GM23338 (cell line): ENCODE results near the gene NAP1L4. TPM values are rescaled to one million over a fixed set of nuclear protein-coding genes. Genes with fewer than 3 reads are reported as not detected.

Experiments
- CREB1 ChIP-seq: fragments of 250-450 bp; sonication (Bioruptor Pico); IDR thresholded peaks from 2 replicates; pipeline ENCODE4 v1.5.0; 2020; ENCODE audit warnings: low read depth, mild to moderate bottlenecking, moderate library complexity
- ETS1 ChIP-seq: IDR thresholded peaks from 2 replicates; pipeline ENCODE4 v1.6.1; 2016; ENCODE audit warnings: antibody characterized with exemption
- EZH2 ChIP-seq: fragments of 200-600 bp; sonication (generic); IDR thresholded peaks from one replicate; pipeline ENCODE4 v1.8.0; 2017; ENCODE audit warnings: antibody characterized with exemption, mild to moderate bottlenecking, low read depth; ENCODE audit not compliant: unreplicated experiment
- EZH2phosphoT487 ChIP-seq: fragments of 200-600 bp; sonication (generic); IDR thresholded peaks from one replicate; pipeline ENCODE4 v1.8.1; 2018; ENCODE audit warnings: antibody characterized with exemption; ENCODE audit not compliant: unreplicated experiment
- JUNB ChIP-seq: IDR thresholded peaks from one replicate; pipeline ENCODE4 v1.6.1; 2016; ENCODE audit warnings: antibody characterized with exemption; ENCODE audit not compliant: unreplicated experiment
- NANOG ChIP-seq: IDR thresholded peaks from 2 replicates; pipeline ENCODE4 v1.6.1; 2016; ENCODE audit warnings: antibody characterized with exemption, borderline replicate concordance
- ZNF114 ChIP-seq: fragments of 250-450 bp; sonication (Bioruptor Pico); IDR thresholded peaks from 2 replicates; pipeline ENCODE4 v1.5.0; 2020; ENCODE audit warnings: mild to moderate bottlenecking, moderate library complexity
- ZNF331 ChIP-seq: fragments of 250-450 bp; sonication (Bioruptor Pico); IDR thresholded peaks from 2 replicates; pipeline ENCODE4 v1.5.0; 2020; ENCODE audit warnings: low read depth, mild to moderate bottlenecking, moderate library complexity
- polyA plus RNA-seq: library from polyadenylated mRNA; unstranded; fragments of >200 nt; fragmentation: Nextera tagmentation; extraction: Ambion mirVana; gene quantifications from 2 replicates; pipeline ENCODE4 v1.2.1, GENCODE V29; 2016
- total RNA-seq: library from RNA; depleted of rRNA; stranded (reverse); fragments of >200 nt; shearing (Covaris generic); gene quantifications from 2 replicates; pipeline ENCODE4 v1.2.3, GENCODE V29; 2014
- TF ChIP-seq, protein P1 (sequence below): fragments of 250-450 bp; sonication (Bioruptor Pico); IDR thresholded peaks from 2 replicates; pipeline ENCODE4 v1.5.0; 2020; ENCODE audit warnings: mild to moderate bottlenecking, moderate library complexity

NAP1L4 gene
- total and polyA plus RNA-seq, 2 experiments from 2014 or later, result 181 to 189 TPM

DNA sequence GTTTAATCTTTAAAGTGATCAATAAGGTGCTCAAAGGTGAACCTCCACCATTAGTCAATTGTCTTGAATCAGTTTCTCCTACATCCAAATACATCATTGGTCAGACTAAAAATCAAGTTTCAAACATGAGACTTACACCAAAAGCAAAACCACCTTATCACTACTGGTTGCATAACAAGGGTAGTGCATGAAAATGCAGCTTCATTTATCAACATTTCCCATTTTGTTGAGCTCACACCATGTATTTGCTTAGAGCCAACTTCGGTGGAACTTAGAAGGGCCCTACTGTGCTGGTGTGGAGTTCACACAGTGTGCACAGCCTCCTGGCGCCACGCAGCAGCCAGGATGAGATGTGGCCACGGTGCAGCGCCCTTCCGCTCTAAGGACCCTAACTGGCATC is 39.8 kb downstream of the NAP1L4 start (continued):
- TF ChIP-seq, protein P1, sequence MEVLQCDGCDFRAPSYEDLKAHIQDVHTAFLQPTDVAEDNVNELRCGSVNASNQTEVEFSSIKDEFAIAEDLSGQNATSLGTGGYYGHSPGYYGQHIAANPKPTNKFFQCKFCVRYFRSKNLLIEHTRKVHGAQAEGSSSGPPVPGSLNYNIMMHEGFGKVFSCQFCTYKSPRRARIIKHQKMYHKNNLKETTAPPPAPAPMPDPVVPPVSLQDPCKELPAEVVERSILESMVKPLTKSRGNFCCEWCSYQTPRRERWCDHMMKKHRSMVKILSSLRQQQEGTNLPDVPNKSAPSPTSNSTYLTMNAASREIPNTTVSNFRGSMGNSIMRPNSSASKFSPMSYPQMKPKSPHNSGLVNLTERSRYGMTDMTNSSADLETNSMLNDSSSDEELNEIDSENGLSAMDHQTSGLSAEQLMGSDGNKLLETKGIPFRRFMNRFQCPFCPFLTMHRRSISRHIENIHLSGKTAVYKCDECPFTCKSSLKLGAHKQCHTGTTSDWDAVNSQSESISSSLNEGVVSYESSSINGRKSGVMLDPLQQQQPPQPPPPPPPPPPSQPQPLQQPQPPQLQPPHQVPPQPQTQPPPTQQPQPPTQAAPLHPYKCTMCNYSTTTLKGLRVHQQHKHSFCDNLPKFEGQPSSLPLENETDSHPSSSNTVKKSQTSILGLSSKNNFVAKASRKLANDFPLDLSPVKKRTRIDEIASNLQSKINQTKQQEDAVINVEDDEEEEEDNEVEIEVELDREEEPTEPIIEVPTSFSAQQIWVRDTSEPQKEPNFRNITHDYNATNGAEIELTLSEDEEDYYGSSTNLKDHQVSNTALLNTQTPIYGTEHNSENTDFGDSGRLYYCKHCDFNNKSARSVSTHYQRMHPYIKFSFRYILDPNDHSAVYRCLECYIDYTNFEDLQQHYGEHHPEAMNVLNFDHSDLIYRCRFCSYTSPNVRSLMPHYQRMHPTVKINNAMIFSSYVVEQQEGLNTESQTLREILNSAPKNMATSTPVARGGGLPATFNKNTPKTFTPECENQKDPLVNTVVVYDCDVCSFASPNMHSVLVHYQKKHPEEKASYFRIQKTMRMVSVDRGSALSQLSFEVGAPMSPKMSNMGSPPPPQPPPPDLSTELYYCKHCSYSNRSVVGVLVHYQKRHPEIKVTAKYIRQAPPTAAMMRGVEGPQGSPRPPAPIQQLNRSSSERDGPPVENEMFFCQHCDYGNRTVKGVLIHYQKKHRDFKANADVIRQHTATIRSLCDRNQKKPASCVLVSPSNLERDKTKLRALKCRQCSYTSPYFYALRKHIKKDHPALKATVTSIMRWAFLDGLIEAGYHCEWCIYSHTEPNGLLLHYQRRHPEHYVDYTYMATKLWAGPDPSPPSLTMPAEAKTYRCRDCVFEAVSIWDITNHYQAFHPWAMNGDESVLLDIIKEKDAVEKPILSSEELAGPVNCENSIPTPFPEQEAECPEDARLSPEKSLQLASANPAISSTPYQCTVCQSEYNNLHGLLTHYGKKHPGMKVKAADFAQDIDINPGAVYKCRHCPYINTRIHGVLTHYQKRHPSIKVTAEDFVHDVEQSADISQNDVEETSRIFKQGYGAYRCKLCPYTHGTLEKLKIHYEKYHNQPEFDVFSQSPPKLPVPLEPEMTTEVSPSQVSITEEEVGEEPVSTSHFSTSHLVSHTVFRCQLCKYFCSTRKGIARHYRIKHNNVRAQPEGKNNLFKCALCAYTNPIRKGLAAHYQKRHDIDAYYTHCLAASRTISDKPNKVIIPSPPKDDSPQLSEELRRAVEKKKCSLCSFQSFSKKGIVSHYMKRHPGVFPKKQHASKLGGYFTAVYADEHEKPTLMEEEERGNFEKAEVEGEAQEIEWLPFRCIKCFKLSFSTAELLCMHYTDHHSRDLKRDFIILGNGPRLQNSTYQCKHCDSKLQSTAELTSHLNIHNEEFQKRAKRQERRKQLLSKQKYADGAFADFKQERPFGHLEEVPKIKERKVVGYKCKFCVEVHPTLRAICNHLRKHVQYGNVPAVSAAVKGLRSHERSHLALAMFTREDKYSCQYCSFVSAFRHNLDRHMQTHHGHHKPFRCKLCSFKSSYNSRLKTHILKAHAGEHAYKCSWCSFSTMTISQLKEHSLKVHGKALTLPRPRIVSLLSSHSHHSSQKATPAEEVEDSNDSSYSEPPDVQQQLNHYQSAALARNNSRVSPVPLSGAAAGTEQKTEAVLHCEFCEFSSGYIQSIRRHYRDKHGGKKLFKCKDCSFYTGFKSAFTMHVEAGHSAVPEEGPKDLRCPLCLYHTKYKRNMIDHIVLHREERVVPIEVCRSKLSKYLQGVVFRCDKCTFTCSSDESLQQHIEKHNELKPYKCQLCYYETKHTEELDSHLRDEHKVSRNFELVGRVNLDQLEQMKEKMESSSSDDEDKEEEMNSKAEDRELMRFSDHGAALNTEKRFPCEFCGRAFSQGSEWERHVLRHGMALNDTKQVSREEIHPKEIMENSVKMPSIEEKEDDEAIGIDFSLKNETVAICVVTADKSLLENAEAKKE (CRISPR knock-in tag), result no peak
- TF ChIP-seq ZNF331 (CRISPR knock-in tag), result no peak
- TF ChIP-seq JUNB, result no peak
- TF ChIP-seq CREB1 (CRISPR knock-in tag), result no peak
- TF ChIP-seq ZNF114 (CRISPR knock-in tag), result no peak
- TF ChIP-seq NANOG, result no peak
- TF ChIP-seq EZH2, result no peak
- no peak for TF ChIP-seq ETS1
- no peak for TF ChIP-seq EZH2phosphoT487
